Sigmoid colon (tissue), 7 donors: Measurements from ENCODE around the gene ZNF302. TPM values are rescaled to one million over a fixed set of nuclear protein-coding genes. Genes with fewer than 3 reads are reported as not detected.

Experiments
- DNase-seq: peaks from one replicate; pipeline ENCODE4 v3.0.0-alpha.2; 2019
- H3K27ac ChIP-seq, 4 donors: fragments of 200-600 bp; sonication (generic); one replicate each; pipeline ENCODE4 v1.5.1; 2016 to 2019; ENCODE audit warnings: mild to moderate bottlenecking in 1 of 4
- H3K27me3 ChIP-seq, 3 donors: fragments of 200-600 bp; sonication (generic); one replicate each; pipeline ENCODE4 v1.5.1; 2019; ENCODE audit warnings: mild to moderate bottlenecking in 1 of 3
- H3K36me3 ChIP-seq, 4 donors: fragments of 200-600 bp; sonication (generic); one replicate each; pipeline ENCODE4 v1.5.1; 2016 to 2019
- H3K4me1 ChIP-seq, 4 donors: fragments of 200-600 bp; sonication (generic); one replicate each; pipeline ENCODE4 v1.5.1; 2017 to 2019
- H3K4me3 ChIP-seq, 4 donors: fragments of 200-600 bp; sonication (generic); one replicate each; pipeline ENCODE4 v1.5.1; 2017 to 2019; ENCODE audit warnings: mild to moderate bottlenecking in 2 of 4, moderate library complexity in 1 of 4
- H3K9me3 ChIP-seq, 4 donors: fragments of 200-600 bp in 3 of 4; sonication (generic) in 3 of 4; one replicate each; pipeline versions ENCODE4 v1.5.1 to v1.6.1; 2013 to 2019
- EP300 ChIP-seq, 4 donors: sonication (generic); formaldehyde crosslinking; IDR thresholded peaks; one replicate each; pipeline ENCODE4 v1.6.1; 2017; ENCODE audit warnings: antibody characterized with exemption in 4 of 4
- POLR2A ChIP-seq, 2 donors: fragments of 450-650 bp; IDR thresholded peaks; one replicate each; pipeline ENCODE4 v1.6.1; 2016; ENCODE audit warnings: antibody characterized with exemption in 2 of 2, mild to moderate bottlenecking in 2 of 2, moderate library complexity in 2 of 2
- POLR2AphosphoS5 ChIP-seq, 4 donors: sonication (generic); formaldehyde crosslinking; IDR thresholded peaks; one replicate each; pipeline ENCODE4 v1.6.1; 2017; ENCODE audit warnings: antibody characterized with exemption in 4 of 4
- WGBS, 2 donors: extraction: QIAGEN DNeasy Blood & Tissue Kit; methylation state at CpG; one replicate each; pipeline ENCODE4 v1.1.7; 2013; 5-methylcytosine and 5-hydroxymethylcytosine counted together
- intact Hi-C: fragments of 100-400 bp; cut with DNase I; formaldehyde crosslinking; loops from one replicate; pipeline ENCODE4 v1.15.1; 2023
- polyA plus RNA-seq, 3 donors: library from polyadenylated mRNA; stranded (reverse); fragments of 200-250 nt; gene quantifications; one replicate each; pipeline ENCODE4 v1.2.3, GENCODE V29; 2013
- total RNA-seq, 4 donors: library from RNA; depleted of rRNA; stranded (reverse); fragments of >200 nt; gene quantifications; one replicate each; pipeline ENCODE4 v1.1.0, GENCODE V29; 2016
- TF ChIP-seq, protein P1 (sequence below), 4 experiments: fragments of 450-650 bp in 3 of 4; fragments of 200-600 bp in 1 of 4; IDR thresholded peaks; one replicate each; pipeline ENCODE4 v1.5.1; 2016 to 2019; ENCODE audit warnings: antibody characterized with exemption in 4 of 4, mild to moderate bottlenecking in 3 of 4, moderate library complexity in 2 of 4
- donor health status: healthy with polysubstance abuse.
- donor health status: Bipolar disorder and iron deficiency.
- donor health status: healthy.

Gene ZNF302
- total and polyA plus RNA-seq, 7 donors = 7.4 to 40.6 (median 22.7) TPM

DNA sequence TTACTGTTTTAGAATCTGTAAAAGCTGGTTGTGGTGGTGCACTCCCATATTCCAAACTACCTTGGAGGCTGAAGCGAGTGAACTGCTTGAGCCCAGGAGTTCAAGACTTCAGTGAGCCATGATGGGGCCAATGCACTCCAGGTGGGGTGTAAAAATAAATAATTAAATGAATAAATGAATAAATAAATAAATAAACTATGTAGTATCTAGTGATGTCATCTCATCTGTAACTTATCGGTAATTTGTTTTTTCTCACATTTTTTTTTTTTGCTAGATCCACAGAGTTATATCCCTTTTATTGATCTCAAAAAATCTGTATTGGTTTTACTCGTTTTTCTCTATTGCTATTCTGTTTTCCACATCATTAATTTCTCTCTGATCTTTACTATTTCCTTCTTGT lies 5.5 kb upstream of the ZNF302 start:
- Histone ChIP-seq H3K27me3 (no peaks in the 10 kb centered on the region), H3K27ac (no peak overlapping the region), H3K36me3 (no peaks in the 10 kb centered on the region), H3K4me3 (no peak overlapping the region), H3K9me3 (no peaks in the 10 kb centered on the region), H3K4me1 (peaks cover 0 to 15% (median 8%) of the 10 kb centered on the region in 4 donors)
- intact Hi-C loops = loop anchor here (10.0 kb wide), 1 partner anchor 973 kb away; the partner anchor contains the start of genes COX6B1 and ETV2
- WGBS, 2 donors = 89 to 93% methylated on average over 3 of the region's 3 CpGs
- TF ChIP-seq, protein P1, sequence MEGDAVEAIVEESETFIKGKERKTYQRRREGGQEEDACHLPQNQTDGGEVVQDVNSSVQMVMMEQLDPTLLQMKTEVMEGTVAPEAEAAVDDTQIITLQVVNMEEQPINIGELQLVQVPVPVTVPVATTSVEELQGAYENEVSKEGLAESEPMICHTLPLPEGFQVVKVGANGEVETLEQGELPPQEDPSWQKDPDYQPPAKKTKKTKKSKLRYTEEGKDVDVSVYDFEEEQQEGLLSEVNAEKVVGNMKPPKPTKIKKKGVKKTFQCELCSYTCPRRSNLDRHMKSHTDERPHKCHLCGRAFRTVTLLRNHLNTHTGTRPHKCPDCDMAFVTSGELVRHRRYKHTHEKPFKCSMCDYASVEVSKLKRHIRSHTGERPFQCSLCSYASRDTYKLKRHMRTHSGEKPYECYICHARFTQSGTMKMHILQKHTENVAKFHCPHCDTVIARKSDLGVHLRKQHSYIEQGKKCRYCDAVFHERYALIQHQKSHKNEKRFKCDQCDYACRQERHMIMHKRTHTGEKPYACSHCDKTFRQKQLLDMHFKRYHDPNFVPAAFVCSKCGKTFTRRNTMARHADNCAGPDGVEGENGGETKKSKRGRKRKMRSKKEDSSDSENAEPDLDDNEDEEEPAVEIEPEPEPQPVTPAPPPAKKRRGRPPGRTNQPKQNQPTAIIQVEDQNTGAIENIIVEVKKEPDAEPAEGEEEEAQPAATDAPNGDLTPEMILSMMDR (IDR thresholded peaks at IDR 0.05) = no peak
- TF ChIP-seq EP300 (IDR thresholded peaks at IDR 0.05) = no peak
- no peak for TF ChIP-seq POLR2A (IDR thresholded peaks at IDR 0.05)
- TF ChIP-seq POLR2AphosphoS5 (IDR thresholded peaks at IDR 0.05) = no peak
- no peak for DNase-seq

DNA sequence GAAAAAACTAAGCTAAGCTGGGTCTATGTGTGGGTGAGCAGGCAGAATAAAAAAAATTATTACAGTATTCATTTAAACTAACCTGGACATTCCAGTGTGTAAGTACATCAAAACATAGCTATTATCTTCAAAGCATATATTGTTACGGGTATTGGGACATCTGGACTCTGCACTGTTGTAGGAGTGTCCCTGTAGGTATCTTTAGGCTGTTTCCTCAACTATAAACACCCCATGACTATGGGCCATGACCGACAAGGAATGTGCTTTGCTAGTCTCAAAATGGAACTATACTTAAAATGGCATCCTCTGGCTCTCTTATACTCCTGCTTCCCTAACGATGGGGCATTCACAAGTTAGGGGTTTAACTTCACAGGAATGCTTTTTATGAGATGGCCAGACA lies 3.9 kb upstream of the ZNF302 start:
- Histone ChIP-seq H3K36me3 (peaks cover 0 to under 1% (median 0%) of the 10 kb centered on the region in 4 donors), H3K4me3 (no peak overlapping the region), H3K27me3 (no peaks in the 10 kb centered on the region), H3K9me3 (no peaks in the 10 kb centered on the region), H3K4me1 (peaks cover 0 to 15% (median 10%) of the 10 kb centered on the region in 4 donors), H3K27ac (no peak overlapping the region)
- intact Hi-C loops = loop anchor here (10.0 kb wide), 1 partner anchor 971 kb away; the partner anchor contains the start of genes COX6B1 and ETV2
- WGBS, 2 donors = 40 to 65% methylated on average over 3 of the region's 3 CpGs
- TF ChIP-seq, protein P1 (IDR thresholded peaks at IDR 0.05) = no peak
- TF ChIP-seq POLR2A (IDR thresholded peaks at IDR 0.05) (no peak), EP300 (IDR thresholded peaks at IDR 0.05) (no peak), POLR2AphosphoS5 (IDR thresholded peaks at IDR 0.05) (no peak)
- no peak for DNase-seq

DNA sequence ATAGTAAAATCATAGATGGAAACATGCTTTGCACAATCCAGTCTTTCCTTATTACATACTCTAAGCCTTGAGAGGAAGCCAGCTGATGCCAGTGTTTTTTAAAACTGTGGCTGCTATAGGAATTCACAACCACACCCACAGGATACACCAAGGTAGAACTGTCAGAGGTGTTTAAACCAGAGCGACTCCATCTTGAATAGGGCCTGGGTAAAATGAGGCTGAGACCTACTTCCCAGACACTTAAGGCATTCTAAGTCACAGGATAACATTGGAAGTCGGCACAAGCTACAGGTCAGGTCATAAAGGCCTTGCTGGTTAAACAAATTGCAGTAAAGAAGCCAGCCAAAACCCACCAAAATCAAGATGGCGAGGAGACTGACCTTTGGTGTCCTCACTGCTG lies 2.2 kb upstream of the ZNF302 start:
- TF ChIP-seq EP300 (IDR thresholded peaks at IDR 0.05) = no peak
- no peak for TF ChIP-seq POLR2AphosphoS5 (IDR thresholded peaks at IDR 0.05)
- TF ChIP-seq, protein P1 (IDR thresholded peaks at IDR 0.05) = no peak
- TF ChIP-seq POLR2A (IDR thresholded peaks at IDR 0.05) = no peak
- Histone ChIP-seq H3K27me3 (no peaks in the 10 kb centered on the region), H3K36me3 (peaks cover 12 to 16% (median 13%) of the 10 kb centered on the region in 4 donors), H3K4me1 (peaks cover 0 to 27% (median 12%) of the 10 kb centered on the region in 4 donors), H3K27ac (no peak overlapping the region), H3K9me3 (peaks cover 0 to 4% (median under 1%) of the 10 kb centered on the region in 4 donors), H3K4me3 (no peak overlapping the region)
- no peak for DNase-seq
- 96 to 97% methylated on average over 3 of the region's 3 CpGs for WGBS, 2 donors
- intact Hi-C loops = loop anchor here (10.0 kb wide), 1 partner anchor 970 kb away; the partner anchor contains the start of genes COX6B1 and ETV2

DNA sequence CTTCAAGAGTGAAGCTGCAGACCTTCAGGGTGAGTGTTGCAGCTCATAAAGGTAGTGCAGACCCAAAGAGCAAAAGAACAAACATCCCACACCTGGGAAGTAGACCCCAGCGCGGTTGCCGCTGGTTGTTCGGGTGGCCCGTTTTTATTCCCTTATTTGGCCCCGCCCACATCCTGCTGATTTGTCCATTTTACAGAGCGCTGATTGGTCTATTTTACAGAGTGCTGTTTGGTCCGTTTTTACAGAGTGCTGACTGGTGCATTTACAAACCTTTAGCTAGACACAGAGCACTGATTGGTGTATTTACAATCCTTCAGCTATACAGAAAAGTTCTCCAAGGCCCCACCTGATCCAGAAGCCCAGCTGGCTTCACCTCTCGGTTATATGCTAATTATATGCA lies 1.6 kb upstream of the ZNF302 start:
- Histone ChIP-seq H3K27me3 (no peaks in the 10 kb centered on the region), H3K36me3 (peaks cover 14 to 23% (median 17%) of the 10 kb centered on the region in 4 donors), H3K4me3 (no peak overlapping the region), H3K27ac (no peak overlapping the region), H3K4me1 (peaks cover 0 to 27% (median 12%) of the 10 kb centered on the region in 4 donors), H3K9me3 (peaks cover 0 to 5% (median 2%) of the 10 kb centered on the region in 4 donors)
- TF ChIP-seq, protein P1 (IDR thresholded peaks at IDR 0.05) = no peak
- TF ChIP-seq POLR2AphosphoS5 (IDR thresholded peaks at IDR 0.05) (no peak), EP300 (IDR thresholded peaks at IDR 0.05) (no peak), POLR2A (IDR thresholded peaks at IDR 0.05) (no peak)
- intact Hi-C loops = loop anchor here (2.0 to 10.0 kb wide), 2 partner anchors 97 to 969 kb away; partner anchors contain the start of genes COX6B1, ETV2 and ZNF599
- WGBS, 2 donors = 96 to 97% methylated on average over 9 of the region's 9 CpGs
- no peak for DNase-seq
